Common myeloid progenitor, CD34-positive (primary cell): Measurements from ENCODE around the gene ARHGAP15.

Source experiments
- CTCF ChIA-PET: fragments of 350-600 bp; sonication (Branson Sonifier 250); formaldehyde crosslinking; loops from one replicate; lab custom pipeline; 2021; ENCODE audit warnings: antibody characterized with exemption; lab: Charles Lee
- POLR2A ChIA-PET: fragments of 350-600 bp; sonication (Branson Sonifier 250); formaldehyde crosslinking; loops from one replicate; lab custom pipeline; 2021; ENCODE audit warnings: antibody characterized with exemption; lab: Charles Lee
- DNase-seq, 3 donors: peaks; one replicate each; pipeline versions ENCODE4 v3.0.0 to v3.0.0-alpha.2; 2013
- H3K27ac ChIP-seq, 2 experiments: 1 replicate in 1 of 2; 2 replicates in 1 of 2; pipeline ENCODE4 v1.7.0; 2013; ENCODE audit warnings: inconsistent platforms in 2 of 2, low read length in 2 of 2, mild to moderate bottlenecking in 2 of 2, low read depth in 1 of 2, moderate library complexity in 1 of 2; ENCODE audit not compliant: severe bottlenecking in 2 of 2, insufficient read depth in 1 of 2, poor library complexity in 1 of 2
- H3K27me3 ChIP-seq, 5 experiments: replicated peaks in 2 of 5; 1 replicate in 3 of 5; 2 replicates in 2 of 5; pipeline versions ENCODE4 v1.6.1 to v1.7.0; 2013; ENCODE audit warnings: low read length in 4 of 5, mild to moderate bottlenecking in 2 of 5, moderate library complexity in 2 of 5, inconsistent platforms in 1 of 5; ENCODE audit not compliant: insufficient read depth in 5 of 5, control insufficient read depth in 4 of 5
- H3K36me3 ChIP-seq, 4 experiments: 1 replicate in 2 of 4; 2 replicates in 2 of 4; pipeline versions ENCODE4 v1.6.1 to v1.7.0; 2013; ENCODE audit warnings: low read length in 3 of 4, control low read depth in 1 of 4, mild to moderate bottlenecking in 1 of 4; ENCODE audit not compliant: control insufficient read depth in 4 of 4, insufficient read depth in 4 of 4
- H3K4me1 ChIP-seq, 4 experiments: 1 replicate in 3 of 4; 2 replicates in 1 of 4; pipeline versions ENCODE4 v1.6.1 to v1.7.1; 2013; ENCODE audit warnings: low read length in 3 of 4, mild to moderate bottlenecking in 3 of 4, control low read depth in 1 of 4, inconsistent platforms in 1 of 4, moderate library complexity in 1 of 4; ENCODE audit not compliant: control insufficient read depth in 4 of 4, insufficient read depth in 4 of 4; ENCODE audit errors: control extremely low read depth in 1 of 4
- H3K4me3 ChIP-seq, 7 experiments: 1 replicate in 4 of 7; 2 replicates in 3 of 7; pipeline versions ENCODE4 v1.5.1 to v1.7.0; 2013; ENCODE audit warnings: mild to moderate bottlenecking in 7 of 7, low read length in 6 of 7, moderate library complexity in 6 of 7, inconsistent platforms in 2 of 7, low read depth in 2 of 7, control low read depth in 1 of 7; ENCODE audit not compliant: insufficient read depth in 4 of 7, control insufficient read depth in 1 of 7; ENCODE audit errors: extremely low read depth in 1 of 7
- H3K9me3 ChIP-seq, 5 experiments: 1 replicate in 4 of 5; 2 replicates in 1 of 5; pipeline versions ENCODE4 v1.6.1 to v1.7.1; 2013; ENCODE audit warnings: low read length in 4 of 5, mild to moderate bottlenecking in 2 of 5, inconsistent platforms in 1 of 5, low read depth in 1 of 5, moderate library complexity in 1 of 5; ENCODE audit not compliant: control insufficient read depth in 4 of 5, insufficient read depth in 2 of 5; ENCODE audit errors: control extremely low read depth in 1 of 5
- WGBS: methylation state at CpG from one replicate; pipeline ENCODE4 v1.1.5; 2013; ENCODE audit not compliant: insufficient coverage; 5-methylcytosine and 5-hydroxymethylcytosine counted together

ARHGAP15 gene

DNA sequence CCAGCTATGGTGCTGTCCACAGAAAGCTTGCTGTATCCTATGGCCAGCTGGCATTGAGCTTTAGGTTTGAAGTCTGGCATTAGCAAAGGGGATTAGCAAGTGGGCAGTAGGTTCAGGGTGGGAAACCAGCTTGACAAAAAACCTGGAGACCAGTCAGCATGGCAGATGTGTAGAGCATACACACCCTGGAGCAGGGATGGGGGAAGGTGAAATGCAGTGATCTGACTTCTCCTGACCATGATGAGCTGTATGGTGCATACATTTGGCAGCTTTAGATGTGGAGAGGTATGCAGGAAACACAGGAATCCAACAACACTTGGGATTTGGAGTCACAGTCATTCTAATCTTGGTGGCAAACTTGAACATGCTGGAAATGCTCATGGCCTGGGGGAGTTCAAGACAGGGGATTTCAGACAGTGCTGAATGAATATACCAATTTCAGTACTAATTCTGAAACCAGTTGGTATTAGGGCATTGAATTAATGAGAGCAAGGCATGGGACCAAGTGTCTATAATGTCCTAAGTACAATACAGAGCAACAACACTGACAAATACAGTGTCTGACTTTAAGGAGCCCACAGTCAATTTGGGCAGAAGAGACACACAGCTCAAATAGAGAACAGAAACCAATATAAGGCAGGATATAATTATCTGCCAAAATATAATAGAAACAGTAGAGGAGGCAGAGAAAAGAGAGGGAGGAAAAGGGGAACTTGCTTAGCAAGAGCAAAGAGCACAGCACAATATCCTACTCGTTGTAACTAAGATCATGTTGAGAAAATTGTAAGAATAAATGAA is 11.8 kb downstream of the ARHGAP15 start:
- Histone ChIP-seq H3K27ac (peak overlapping the region in 1 of 2 experiments; percentile 69), H3K9me3 (no peaks in the 10 kb centered on the region), H3K4me3 (peak overlapping the region in 3 of 7 experiments; percentile 34 to 55 (median 48)), H3K4me1 (peaks cover 28 to 71% (median 52%) of the 10 kb centered on the region in 4 experiments), H3K36me3 (peaks cover 0 to 5% (median 0%) of the 10 kb centered on the region in 4 experiments), H3K27me3 (no peaks in the 10 kb centered on the region)
- 14% methylated on average over 1 of the region's 1 CpG for WGBS
- peak in 2 of 3 donors; percentile 68 to 77 for DNase-seq
- CTCF ChIA-PET, result interaction anchor here (0.8 to 3.1 kb wide), 10 partner anchors 8 to 118 kb away, joined by 3 to 12 read pairs (median 4); no protein-coding TSS in a partner anchor
- POLR2A ChIA-PET, result interaction anchor here (0.9 kb wide), 1 partner anchor 10 kb away, joined by 3 read pairs; no protein-coding TSS in a partner anchor

DNA sequence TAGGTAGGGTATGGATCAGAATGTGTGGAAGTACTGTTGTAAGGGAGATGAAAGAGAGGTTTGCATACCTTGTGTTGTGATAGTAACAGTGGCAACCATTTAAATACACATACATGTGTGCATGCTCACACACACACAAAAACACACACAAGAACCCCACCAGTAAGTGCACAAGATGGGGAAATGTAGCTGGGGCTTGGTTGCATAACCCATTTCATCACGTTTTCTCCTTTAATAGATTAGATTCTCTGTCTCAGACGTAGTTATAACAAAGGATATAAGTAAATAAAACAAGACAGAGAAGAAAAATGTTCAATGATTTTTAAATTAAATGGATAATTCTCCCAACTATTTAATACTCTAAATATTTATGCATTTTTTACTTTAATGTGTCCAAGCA is 13.4 kb downstream of the ARHGAP15 start:
- Histone ChIP-seq H3K9me3 (no peaks in the 10 kb centered on the region), H3K27ac (no peak overlapping the region), H3K27me3 (no peaks in the 10 kb centered on the region), H3K4me3 (no peak overlapping the region), H3K4me1 (peaks cover 36 to 80% (median 60%) of the 10 kb centered on the region in 4 experiments), H3K36me3 (peaks cover 0 to 5% (median 0%) of the 10 kb centered on the region in 4 experiments)
- POLR2A ChIA-PET, result no interaction called here
- no CpG with 5 or more reads among the region's 2 CpGs for WGBS
- CTCF ChIA-PET, result interaction anchor here (1.1 to 3.1 kb wide), 5 partner anchors 15 to 117 kb away, joined by 3 to 12 read pairs (median 3); no protein-coding TSS in a partner anchor
- no peak for DNase-seq

DNA sequence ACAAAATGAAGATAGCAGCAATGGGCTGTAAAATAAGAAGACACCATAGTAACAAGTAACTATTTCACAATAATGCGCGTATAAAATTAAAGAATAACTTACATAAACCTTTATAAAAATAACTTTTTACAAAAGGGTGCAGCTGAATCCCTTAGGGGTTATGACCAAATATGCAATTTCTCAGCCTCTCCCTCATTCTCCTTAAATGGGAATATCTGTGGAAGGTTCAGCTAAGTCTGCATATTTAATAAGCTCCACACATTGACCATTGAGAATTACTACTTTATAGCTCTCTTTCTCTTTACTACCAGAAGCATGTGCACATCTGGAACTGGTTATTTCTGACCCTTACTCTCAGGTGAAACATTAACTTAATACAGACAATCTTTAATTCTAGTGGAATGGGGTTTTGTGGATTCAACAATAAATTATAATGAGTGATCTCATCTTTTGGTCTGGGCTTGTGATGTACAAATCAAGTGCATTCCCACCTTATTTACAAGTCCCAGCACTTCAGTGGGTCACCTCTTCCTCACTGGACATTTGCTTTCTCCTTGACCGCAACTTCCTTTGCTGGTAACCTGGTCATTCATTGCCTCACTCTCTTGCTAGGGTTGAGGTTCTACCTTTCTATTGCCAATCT is 15.7 kb downstream of the ARHGAP15 start:
- POLR2A ChIA-PET, result no interaction called here

DNA sequence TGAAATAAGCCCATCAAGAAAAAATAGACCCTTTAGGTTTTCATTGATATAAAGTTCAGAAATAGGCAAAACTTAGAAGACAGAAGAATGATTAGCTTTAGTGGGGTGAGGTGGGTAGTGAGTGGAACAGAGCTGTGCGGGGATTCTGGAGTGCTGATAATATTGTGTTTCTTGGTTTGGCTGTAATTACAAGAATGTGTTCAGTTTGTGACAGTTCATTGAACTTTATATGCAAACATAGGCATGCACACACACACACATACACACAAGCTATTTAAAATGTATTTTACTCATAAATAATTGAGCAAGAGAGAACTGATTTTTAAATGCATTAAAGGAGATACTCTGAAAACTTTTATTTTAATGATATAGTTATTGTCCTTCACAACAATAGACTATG is 17.1 kb downstream of the ARHGAP15 start:
- H3K9me3 ChIP-seq, result no peaks in the 10 kb centered on the region
- H3K4me1 ChIP-seq, result peaks cover 46 to 77% (median 57%) of the 10 kb centered on the region in 4 experiments
- WGBS, result no CpG with 5 or more reads among the region's 1 CpG
- POLR2A ChIA-PET, result no interaction called here
- DNase-seq, result no peak
- peaks cover 0 to 5% (median 2%) of the 10 kb centered on the region in 4 experiments for H3K36me3 ChIP-seq
- H3K4me3 ChIP-seq, result no peak overlapping the region
- CTCF ChIA-PET, result interaction anchor here (1.6 to 2.5 kb wide), 2 partner anchors 9 to 18 kb away, joined by 6 to 9 read pairs; partner anchors contain the start of gene ARHGAP15
- no peak overlapping the region for H3K27ac ChIP-seq
- no peaks in the 10 kb centered on the region for H3K27me3 ChIP-seq

More for the DNA sequence above, 15.7 kb downstream of the ARHGAP15 start:
- no peak overlapping the region for H3K4me3 ChIP-seq
- peak overlapping the region in 1 of 2 experiments; percentile 14 for H3K27ac ChIP-seq
- 100% methylated on average over 1 of the region's 3 CpGs for WGBS
- H3K4me1 ChIP-seq, result peaks cover 46 to 77% (median 56%) of the 10 kb centered on the region in 4 experiments
- no peaks in the 10 kb centered on the region for H3K27me3 ChIP-seq
- H3K9me3 ChIP-seq, result no peaks in the 10 kb centered on the region
- CTCF ChIA-PET, result interaction anchor here (0.9 to 2.5 kb wide), 5 partner anchors 10 to 16 kb away, joined by 3 to 9 read pairs (median 5); partner anchors contain the start of gene ARHGAP15
- peaks cover 0 to 5% (median 0%) of the 10 kb centered on the region in 4 experiments for H3K36me3 ChIP-seq
- no peak for DNase-seq

DNA sequence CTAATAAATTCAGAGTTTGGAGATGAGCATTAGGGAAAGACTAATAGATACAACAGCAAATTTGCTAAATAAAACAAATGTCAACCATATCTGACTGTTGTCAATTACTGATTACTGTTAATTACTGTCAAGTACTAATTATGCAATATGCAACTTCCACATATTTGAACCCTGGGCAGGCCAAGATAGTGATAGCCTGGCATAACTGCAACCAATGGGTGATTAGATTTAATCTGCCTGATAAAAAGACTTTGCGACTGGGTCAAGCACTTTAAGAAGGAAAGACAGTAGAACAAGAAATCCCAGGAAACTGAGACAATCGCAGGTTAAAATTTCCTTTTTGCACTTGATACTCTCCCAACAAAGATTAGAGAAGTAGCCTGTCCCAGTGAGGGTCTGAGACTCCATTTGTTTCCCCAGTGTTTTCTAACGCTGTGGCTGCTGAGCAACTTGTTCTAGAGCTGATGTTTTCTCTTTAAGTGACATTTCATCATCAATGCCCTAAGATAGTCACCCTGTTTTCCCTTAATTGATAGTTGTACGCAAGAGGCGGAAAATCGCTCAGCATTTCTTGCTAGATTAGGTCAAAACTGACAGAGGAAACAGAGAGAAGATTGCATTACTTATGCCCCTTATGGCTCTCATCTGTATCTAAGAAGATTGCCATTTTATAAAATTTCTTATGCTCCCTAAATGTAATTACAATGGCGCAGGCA is 17.8 kb downstream of the ARHGAP15 start:
- Histone ChIP-seq H3K4me1 (peaks cover 41 to 77% (median 57%) of the 10 kb centered on the region in 4 experiments), H3K4me3 (no peak overlapping the region), H3K27me3 (no peaks in the 10 kb centered on the region), H3K36me3 (peaks cover 0 to 9% (median 4%) of the 10 kb centered on the region in 4 experiments), H3K9me3 (no peaks in the 10 kb centered on the region), H3K27ac (peak overlapping the region in 1 of 2 experiments; percentile 3)
- ChIA-PET CTCF (interaction anchor here (1.6 to 2.5 kb wide), 2 partner anchors 8 to 19 kb away, joined by 6 to 9 read pairs; partner anchors contain the start of gene ARHGAP15), POLR2A (no interaction called here)
- WGBS, result 81% methylated on average over 4 of the region's 7 CpGs
- no peak for DNase-seq

DNA sequence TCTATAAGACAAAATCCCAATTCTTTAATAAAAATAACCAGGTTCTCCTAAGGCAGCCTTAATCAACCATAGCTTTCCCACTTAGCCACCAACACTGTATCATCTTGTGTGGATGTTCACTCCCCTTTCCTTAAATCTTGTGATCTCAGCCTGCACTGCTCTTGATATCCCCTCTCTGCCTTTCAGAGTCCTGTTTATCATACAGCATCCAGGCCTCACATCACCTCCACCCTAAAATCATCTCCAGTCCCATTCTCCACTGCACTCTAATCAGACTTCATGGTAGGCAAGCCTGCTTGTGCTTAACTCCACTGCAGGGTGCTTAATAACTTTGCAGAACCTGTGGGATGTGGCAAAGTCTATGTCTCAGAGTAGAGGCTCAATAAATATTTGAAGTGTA is 18.8 kb downstream of the ARHGAP15 start:
- ChIA-PET POLR2A (no interaction called here), CTCF (interaction anchor here (1.0 to 2.8 kb wide), 7 partner anchors 8 to 110 kb away, joined by 3 to 16 read pairs (median 4); no protein-coding TSS in a partner anchor)
- Histone ChIP-seq H3K4me1 (peaks cover 44 to 81% (median 59%) of the 10 kb centered on the region in 4 experiments), H3K9me3 (no peaks in the 10 kb centered on the region), H3K36me3 (peaks cover 0 to 12% (median 4%) of the 10 kb centered on the region in 4 experiments), H3K4me3 (no peak overlapping the region), H3K27me3 (no peaks in the 10 kb centered on the region), H3K27ac (peak overlapping the region in 1 of 2 experiments; percentile 50)
- DNase-seq, result peak in 1 of 3 donors; percentile 56
